ENCODE results near the gene CDK9. TPM values are rescaled to one million over a fixed set of nuclear protein-coding genes. Genes with fewer than 3 reads are reported as not detected.

CDK9 gene
- total RNA-seq, 1 experiment from 2014 or later: 37.3 TPM

DNA sequence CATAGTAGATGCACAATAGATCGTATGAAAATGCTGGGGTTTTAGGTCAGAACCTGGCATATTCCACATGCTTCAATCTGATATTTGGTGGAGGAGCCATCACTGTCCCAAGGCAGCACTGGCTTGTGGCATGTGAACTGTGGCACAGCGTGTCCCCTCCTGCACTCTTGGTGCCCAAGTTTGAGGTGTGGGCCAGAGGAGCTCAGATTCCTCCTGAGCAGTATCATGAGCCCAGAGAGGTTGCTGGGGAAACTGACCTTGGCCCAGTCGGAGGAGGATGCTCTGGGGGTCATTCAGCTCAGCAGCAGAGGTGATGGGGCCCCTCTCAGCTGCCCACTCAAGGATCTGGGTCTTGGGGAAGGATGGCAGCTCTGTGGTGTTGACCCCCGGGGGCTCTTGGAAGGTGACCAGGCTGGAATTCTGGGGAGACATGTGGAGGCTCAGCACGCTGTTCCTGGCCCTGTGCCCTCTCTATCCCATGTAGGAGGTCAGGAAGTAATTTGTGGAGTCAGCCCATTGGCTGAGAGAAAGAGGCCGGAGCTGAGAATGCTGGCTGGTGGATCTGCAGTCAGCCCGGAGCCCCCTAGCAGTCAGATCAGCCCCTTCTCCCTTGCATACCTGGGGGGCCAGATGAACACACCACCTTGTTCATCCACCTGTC is 40.5 kb downstream of the CDK9 start:
- Histone ChIP-seq H3K79me2 (ENCODE audit: low read length) (no peaks in the 10 kb centered on the region), H3K4me3 (ENCODE audit: low read length) (no peak overlapping the region), H3K9ac (ENCODE audit: low read length) (no peak overlapping the region), H3K36me3 (ENCODE audit: low read depth, low read length) (no peaks in the 10 kb centered on the region), H3F3A (ENCODE audit: low read length, unreplicated experiment) (no peaks in the 10 kb centered on the region), H3K9me3 (ENCODE audit: low read length) (no peaks in the 10 kb centered on the region), H3K27me3 (ENCODE audit: low read length) (no peaks in the 10 kb centered on the region), H3K4me2 (ENCODE audit: low read length) (no peak overlapping the region), H4K20me1 (ENCODE audit: low read length) (no peaks in the 10 kb centered on the region), H3K27ac (ENCODE audit: low read length) (no peak overlapping the region), H3K4me1 (ENCODE audit: insufficient read depth, low read length) (0 out of 2 replicates have a peak, but pooled peaks cover 3% of the 10 kb centered on the region), H2AFZ (ENCODE audit: low read length) (no peak overlapping the region), H3K9me2 (replicated peaks; ENCODE audit: low read length) (no peaks in the 10 kb centered on the region)
- no TSS peak for BruUV-seq (replicated peaks)
- ChIA-PET POLR2A (ENCODE audit: unreplicated experiment) (no interaction called here), CTCF (interaction anchor here (0.6 kb wide), 1 partner anchor 25 kb away, joined by 6 read pairs; no protein-coding TSS in a partner anchor)
- DNase-seq (no peak), ATAC-seq (no peak)
- intact Hi-C loops (cut with micrococcal nuclease): no loop called here
- TF ChIP-seq EZH2phosphoT487 (IDR thresholded peaks at IDR 0.05; ENCODE audit: borderline replicate concordance, low read length): no peak
- TF ChIP-seq EZH2 (IDR thresholded peaks at IDR 0.05; ENCODE audit: low read length, unreplicated experiment): no peak
- TF ChIP-seq CTCF (conservative IDR thresholded peaks at IDR 0.05; ENCODE audit: low read depth, low read length): no peak

- H3K4me1 ChIP-seq (ENCODE audit: insufficient read depth, low read length): 0 out of 2 replicates have a peak, but pooled peaks cover 3% of the 10 kb centered on the region
- H3K4me3 ChIP-seq (ENCODE audit: low read length): peak overlapping the region; percentile 48; the same call in 1 of the 2 replicates
- peak; percentile 36 for DNase-seq
- no peak overlapping the region for H3K9ac ChIP-seq (ENCODE audit: low read length)
- ATAC-seq: peak; percentile 80
- H3F3A ChIP-seq (ENCODE audit: low read length, unreplicated experiment): no peaks in the 10 kb centered on the region
- no peaks in the 10 kb centered on the region for H3K27me3 ChIP-seq (ENCODE audit: low read length)
- no peaks in the 10 kb centered on the region for H4K20me1 ChIP-seq (ENCODE audit: low read length)
- peak overlapping the region; percentile 63 for H2AFZ ChIP-seq (ENCODE audit: low read length)
- no peak overlapping the region for H3K27ac ChIP-seq (ENCODE audit: low read length)
- peak overlapping the region; percentile 74 for H3K4me2 ChIP-seq (ENCODE audit: low read length)
- no peaks in the 10 kb centered on the region for H3K9me3 ChIP-seq (ENCODE audit: low read length)
- no peaks in the 10 kb centered on the region for H3K9me2 ChIP-seq (replicated peaks; ENCODE audit: low read length)
- no peaks in the 10 kb centered on the region for H3K36me3 ChIP-seq (ENCODE audit: low read depth, low read length)
- no peaks in the 10 kb centered on the region for H3K79me2 ChIP-seq (ENCODE audit: low read length)
- TF ChIP-seq CTCF (conservative IDR thresholded peaks at IDR 0.05; ENCODE audit: low read depth, low read length) (no peak), EZH2 (IDR thresholded peaks at IDR 0.05; ENCODE audit: low read length, unreplicated experiment) (no peak), EZH2phosphoT487 (IDR thresholded peaks at IDR 0.05; ENCODE audit: borderline replicate concordance, low read length) (no peak)
- BruUV-seq (replicated peaks): no TSS peak
- intact Hi-C loops (cut with micrococcal nuclease): no loop called here
- POLR2A ChIA-PET (ENCODE audit: unreplicated experiment): no interaction called here
- CTCF ChIA-PET: no interaction called here
Measured at GRCh38 chr9:127828262-127829031, 42.6 kb downstream of the CDK9 start.

Data from PC-3 (cell line).